ENCODE measurements around the gene MFSD2A. TPM values are rescaled to one million over a fixed set of nuclear protein-coding genes. Genes with fewer than 3 reads are reported as not detected.
A peak's percentile ranks its signal among the peaks of the same experiment; 100 is the strongest.

MFSD2A gene
- total RNA-seq, 1 donor from 2014 or later: 3.3 TPM

DNA sequence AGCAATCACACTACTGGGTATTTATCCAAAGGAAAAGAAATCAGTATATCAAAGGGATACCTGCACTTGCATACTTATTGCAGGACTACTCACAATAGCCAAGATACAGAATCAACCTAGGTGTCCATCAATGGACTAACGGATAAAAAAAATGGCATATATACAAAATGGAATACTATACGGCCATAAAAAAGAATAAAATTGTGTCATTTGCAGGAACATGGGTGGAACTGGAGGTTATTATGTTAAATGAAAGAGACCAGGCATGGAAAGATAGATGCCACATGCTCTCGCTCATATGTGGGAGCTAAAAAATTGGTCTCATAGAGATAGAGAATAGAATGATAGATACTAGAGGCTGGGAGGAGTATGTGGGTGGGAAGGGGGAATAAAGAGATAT, 56.3 kb downstream of the MFSD2A start:
- Mint-ChIP-seq H3K4me1 (ENCODE audit: low read depth, unreplicated experiment) (peaks cover 4% of the 10 kb centered on the region), H3K36me3 (ENCODE audit: low read depth, unreplicated experiment) (no peaks in the 10 kb centered on the region), H3K4me3 (ENCODE audit: unreplicated experiment) (no peak overlapping the region), H3K27me3 (ENCODE audit: low read depth, unreplicated experiment) (no peaks in the 10 kb centered on the region), H3K9me3 (ENCODE audit: unreplicated experiment) (peaks cover 5% of the 10 kb centered on the region), H3K27ac (ENCODE audit: unreplicated experiment) (no peak overlapping the region)
- no peak overlapping the region for H3K4me3 ChIP-seq (ENCODE audit: insufficient read depth, low read depth, low read length)
- no peaks in the 10 kb centered on the region for H3K36me3 ChIP-seq (ENCODE audit: insufficient read depth, low read length)
- H3K4me1 ChIP-seq (ENCODE audit: insufficient read depth, low read length): peaks cover 14% of the 10 kb centered on the region
- no peaks in the 10 kb centered on the region for H4K20me1 ChIP-seq (ENCODE audit: insufficient read depth, low read length)
- no peaks in the 10 kb centered on the region for H3K27me3 ChIP-seq (ENCODE audit: insufficient read depth, low read length)
- no peak for TF ChIP-seq EZH2 (IDR thresholded peaks at IDR 0.05; ENCODE audit: insufficient read depth, low read length)
- TF ChIP-seq, protein P1, sequence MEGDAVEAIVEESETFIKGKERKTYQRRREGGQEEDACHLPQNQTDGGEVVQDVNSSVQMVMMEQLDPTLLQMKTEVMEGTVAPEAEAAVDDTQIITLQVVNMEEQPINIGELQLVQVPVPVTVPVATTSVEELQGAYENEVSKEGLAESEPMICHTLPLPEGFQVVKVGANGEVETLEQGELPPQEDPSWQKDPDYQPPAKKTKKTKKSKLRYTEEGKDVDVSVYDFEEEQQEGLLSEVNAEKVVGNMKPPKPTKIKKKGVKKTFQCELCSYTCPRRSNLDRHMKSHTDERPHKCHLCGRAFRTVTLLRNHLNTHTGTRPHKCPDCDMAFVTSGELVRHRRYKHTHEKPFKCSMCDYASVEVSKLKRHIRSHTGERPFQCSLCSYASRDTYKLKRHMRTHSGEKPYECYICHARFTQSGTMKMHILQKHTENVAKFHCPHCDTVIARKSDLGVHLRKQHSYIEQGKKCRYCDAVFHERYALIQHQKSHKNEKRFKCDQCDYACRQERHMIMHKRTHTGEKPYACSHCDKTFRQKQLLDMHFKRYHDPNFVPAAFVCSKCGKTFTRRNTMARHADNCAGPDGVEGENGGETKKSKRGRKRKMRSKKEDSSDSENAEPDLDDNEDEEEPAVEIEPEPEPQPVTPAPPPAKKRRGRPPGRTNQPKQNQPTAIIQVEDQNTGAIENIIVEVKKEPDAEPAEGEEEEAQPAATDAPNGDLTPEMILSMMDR (IDR thresholded peaks at IDR 0.05; ENCODE audit: insufficient read depth, low read depth, low read length): no peak
- no peak overlapping the region for H2AFZ ChIP-seq (ENCODE audit: low read depth, low read length)
- no peak overlapping the region for H3K4me2 ChIP-seq (ENCODE audit: low read length)
- no peaks in the 10 kb centered on the region for H3K79me2 ChIP-seq (ENCODE audit: insufficient read depth, low read length)
- FAIRE-seq: no peak
- H3K9ac ChIP-seq (ENCODE audit: low read length): no peak overlapping the region
- no peak overlapping the region for H3K27ac ChIP-seq (ENCODE audit: low read depth, low read length)
- DNase-seq (ENCODE audit: low read depth): no peak
- no peaks in the 10 kb centered on the region for H3K9me3 ChIP-seq (ENCODE audit: insufficient read depth, low read depth, low read length)

DNA sequence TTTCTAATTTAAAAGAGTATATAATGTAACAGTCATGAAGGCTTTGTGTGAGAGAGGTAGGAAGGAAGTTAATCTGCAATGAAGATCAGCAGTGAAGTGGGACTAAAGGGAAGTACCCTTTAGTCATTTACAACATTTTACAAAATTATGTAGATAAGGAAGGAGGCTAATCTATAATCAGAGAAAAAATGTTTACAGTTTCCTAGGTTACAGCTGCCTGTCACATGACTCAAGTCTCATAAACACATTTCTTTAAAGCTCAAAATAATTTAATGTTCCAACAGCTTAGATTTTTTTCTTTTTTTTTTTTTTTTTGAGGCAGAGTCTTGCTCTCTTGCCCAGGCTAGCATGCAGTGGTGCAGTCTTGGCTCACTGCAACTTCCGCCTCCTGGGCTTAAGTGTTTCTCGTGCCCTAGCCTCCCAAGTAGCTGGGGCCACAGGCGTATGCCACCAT, 59.3 kb downstream of the MFSD2A start:
- H3K27ac Mint-ChIP-seq (ENCODE audit: unreplicated experiment): no peak overlapping the region
- Histone ChIP-seq H3K27ac (ENCODE audit: low read depth, low read length) (peak overlapping the region; percentile 92), H3K4me2 (ENCODE audit: low read length) (peak overlapping the region; percentile 75), H3K9me3 (ENCODE audit: insufficient read depth, low read depth, low read length) (no peaks in the 10 kb centered on the region), H4K20me1 (ENCODE audit: insufficient read depth, low read length) (no peaks in the 10 kb centered on the region), H3K9ac (ENCODE audit: low read length) (peak overlapping the region; percentile 54), H3K27me3 (ENCODE audit: insufficient read depth, low read length) (no peaks in the 10 kb centered on the region), H2AFZ (ENCODE audit: low read depth, low read length) (no peak overlapping the region), H3K79me2 (ENCODE audit: insufficient read depth, low read length) (no peaks in the 10 kb centered on the region), H3K4me1 (ENCODE audit: insufficient read depth, low read length) (peaks cover 14% of the 10 kb centered on the region), H3K36me3 (ENCODE audit: insufficient read depth, low read length) (no peaks in the 10 kb centered on the region), H3K4me3 (ENCODE audit: insufficient read depth, low read depth, low read length) (no peak overlapping the region)
- H3K9me3 Mint-ChIP-seq (ENCODE audit: unreplicated experiment): peaks cover 5% of the 10 kb centered on the region
- no peaks in the 10 kb centered on the region for H3K36me3 Mint-ChIP-seq (ENCODE audit: low read depth, unreplicated experiment)
- H3K4me3 Mint-ChIP-seq (ENCODE audit: unreplicated experiment): no peak overlapping the region
- TF ChIP-seq EZH2 (IDR thresholded peaks at IDR 0.05; ENCODE audit: insufficient read depth, low read length): no peak
- TF ChIP-seq, protein P1 (IDR thresholded peaks at IDR 0.05; ENCODE audit: insufficient read depth, low read depth, low read length): no peak
- peaks cover 4% of the 10 kb centered on the region for H3K4me1 Mint-ChIP-seq (ENCODE audit: low read depth, unreplicated experiment)
- FAIRE-seq (no peak), DNase-seq (ENCODE audit: low read depth) (no peak)
- no peaks in the 10 kb centered on the region for H3K27me3 Mint-ChIP-seq (ENCODE audit: low read depth, unreplicated experiment)

DNA sequence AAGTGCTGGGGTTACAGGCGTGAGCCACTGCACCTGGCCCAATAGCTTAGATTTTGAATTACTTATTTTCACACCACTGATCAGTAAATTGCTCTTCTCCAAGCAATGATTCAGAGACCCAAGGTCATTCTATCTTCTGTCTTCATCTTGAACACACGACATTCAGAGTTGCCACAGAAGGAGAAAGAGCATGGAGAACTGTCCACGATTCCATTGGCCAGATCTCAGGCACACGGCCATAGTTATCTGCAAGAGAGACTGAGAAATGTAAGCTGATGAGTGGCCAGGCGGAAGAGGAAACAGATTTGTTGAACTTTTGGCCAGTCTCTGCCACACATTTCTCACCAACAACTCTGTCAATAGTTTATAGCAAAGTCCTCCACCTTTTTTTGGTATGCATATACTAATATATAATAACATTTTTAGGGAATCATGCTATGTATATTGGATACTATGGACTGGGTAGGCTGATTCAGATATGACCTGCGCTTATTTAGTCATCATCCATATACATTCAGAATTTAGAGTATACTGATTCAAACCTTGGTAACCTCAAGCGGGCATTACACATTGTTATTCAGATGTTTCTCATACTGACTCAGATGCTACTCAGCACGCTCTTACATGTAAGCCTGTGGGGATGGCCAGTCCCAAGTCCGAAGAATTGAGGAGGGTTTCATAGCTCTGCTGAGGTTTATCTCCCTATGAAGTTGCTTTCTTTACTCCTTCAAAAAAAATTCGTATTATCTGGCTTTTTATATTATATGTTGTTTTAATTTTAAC, 60.1 kb downstream of the MFSD2A start:
- no peaks in the 10 kb centered on the region for H3K36me3 ChIP-seq (ENCODE audit: insufficient read depth, low read length)
- peak overlapping the region; percentile 72 for H2AFZ ChIP-seq (ENCODE audit: low read depth, low read length)
- DNase-seq (ENCODE audit: low read depth) (peak; percentile 92), FAIRE-seq (peak; percentile 63)
- H3K9me3 ChIP-seq (ENCODE audit: insufficient read depth, low read depth, low read length): no peaks in the 10 kb centered on the region
- peaks cover 4% of the 10 kb centered on the region for H3K4me1 Mint-ChIP-seq (ENCODE audit: low read depth, unreplicated experiment)
- H3K27ac Mint-ChIP-seq (ENCODE audit: unreplicated experiment): peak overlapping the region; percentile 24
- H3K4me2 ChIP-seq (ENCODE audit: low read length): peak overlapping the region; percentile 75
- H3K27ac ChIP-seq (ENCODE audit: low read depth, low read length): peak overlapping the region; percentile 92
- peak overlapping the region; percentile 14 for H3K4me3 ChIP-seq (ENCODE audit: insufficient read depth, low read depth, low read length)
- no peaks in the 10 kb centered on the region for H3K27me3 Mint-ChIP-seq (ENCODE audit: low read depth, unreplicated experiment)
- peaks cover 5% of the 10 kb centered on the region for H3K9me3 Mint-ChIP-seq (ENCODE audit: unreplicated experiment)
- peak overlapping the region; percentile 54 for H3K9ac ChIP-seq (ENCODE audit: low read length)
- H4K20me1 ChIP-seq (ENCODE audit: insufficient read depth, low read length): no peaks in the 10 kb centered on the region
- no peaks in the 10 kb centered on the region for H3K36me3 Mint-ChIP-seq (ENCODE audit: low read depth, unreplicated experiment)
- peaks cover 14% of the 10 kb centered on the region for H3K4me1 ChIP-seq (ENCODE audit: insufficient read depth, low read length)
- no peaks in the 10 kb centered on the region for H3K27me3 ChIP-seq (ENCODE audit: insufficient read depth, low read length)
- TF ChIP-seq EZH2 (IDR thresholded peaks at IDR 0.05; ENCODE audit: insufficient read depth, low read length): no peak
- TF ChIP-seq, protein P1 (IDR thresholded peaks at IDR 0.05; ENCODE audit: insufficient read depth, low read depth, low read length): no peak
- H3K4me3 Mint-ChIP-seq (ENCODE audit: unreplicated experiment): peak overlapping the region; percentile 62
- no peaks in the 10 kb centered on the region for H3K79me2 ChIP-seq (ENCODE audit: insufficient read depth, low read length)

All from astrocyte (in vitro differentiated cells and primary cell).